HG03469 (cell line): ENCODE data around the gene UTP25.

Experiments
- ATAC-seq: cut with Tn5 transposase; IDR thresholded peaks from one replicate; pipeline ENCODE4 v1.9.1; 2021; ENCODE audit warnings: mild to moderate bottlenecking, moderate library complexity, moderate number of reproducible peaks; ENCODE audit not compliant: unreplicated experiment

Gene UTP25

DNA sequence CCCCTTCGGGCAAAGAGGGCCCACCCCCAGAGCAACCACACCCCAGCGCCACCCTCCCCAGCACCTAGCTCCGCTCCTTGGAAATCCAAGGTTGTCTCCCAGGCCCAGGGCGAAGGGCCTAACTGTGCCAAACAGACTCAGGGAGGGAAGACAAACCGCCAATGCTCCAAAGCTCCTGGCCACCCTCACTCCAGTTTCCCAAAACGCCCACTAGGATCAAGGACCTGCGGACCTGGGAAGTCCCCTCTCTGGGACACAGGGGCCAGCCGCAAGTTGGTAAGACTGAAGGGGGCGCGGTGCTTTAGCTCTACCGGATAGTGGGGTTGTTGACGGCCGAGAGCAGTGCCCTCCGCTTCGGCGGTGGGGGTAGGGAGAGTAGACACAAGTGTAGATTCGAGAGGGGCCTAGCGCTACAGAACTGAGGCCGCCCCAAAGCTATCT, 22.4 kb upstream of the UTP25 start:
- ATAC-seq, result no peak

DNA sequence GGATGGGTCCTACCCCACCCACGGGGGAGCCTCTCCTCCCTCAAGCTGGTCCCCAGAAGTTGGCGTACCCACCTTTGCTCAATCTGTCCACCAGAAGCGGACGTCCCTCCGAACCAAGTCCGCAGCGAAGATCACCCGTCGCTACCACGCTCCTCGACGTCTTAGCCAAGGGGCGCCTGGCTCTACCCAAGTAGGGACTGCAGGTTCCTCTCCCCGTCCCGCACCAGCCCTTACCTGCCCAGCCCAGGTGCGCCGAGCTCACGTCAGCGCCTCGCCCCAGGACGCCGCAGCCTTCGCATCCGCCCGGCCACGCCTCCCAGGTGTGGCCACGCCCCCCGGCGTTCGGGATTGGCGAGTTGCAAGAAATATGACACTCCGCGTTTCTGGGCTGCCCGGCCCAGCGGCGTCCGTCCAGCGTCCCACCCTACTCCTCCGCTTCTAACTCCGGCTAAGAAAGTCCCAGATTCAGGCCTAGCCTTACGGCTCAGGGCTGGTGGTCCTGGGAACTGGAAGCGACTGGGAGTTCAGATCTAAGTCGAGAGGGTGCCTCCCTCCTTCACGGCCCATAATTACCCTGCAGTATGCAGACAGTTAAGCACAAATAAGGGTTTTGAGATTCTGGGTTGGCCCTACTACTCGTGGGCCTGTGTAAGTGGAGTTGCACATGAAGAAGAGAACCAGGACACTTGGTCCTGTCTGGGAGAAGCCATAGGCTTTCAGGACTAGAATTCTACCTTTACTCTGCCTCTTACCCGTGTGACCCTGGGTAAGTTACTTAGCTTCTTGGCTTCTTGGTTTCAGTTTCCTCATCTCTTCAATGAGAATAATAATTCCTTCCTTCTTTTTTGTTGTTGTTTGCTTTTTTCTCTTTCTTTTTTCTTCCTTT, 21.7 kb upstream of the UTP25 start, which contains the start of gene IRF6:
TSS of gene IRF6 (minus strand) at position 268 of the 886 bp plus-strand sequence. CDS start 4,729 bp downstream, outside the sequence.
- ATAC-seq, result peak; percentile 59

DNA sequence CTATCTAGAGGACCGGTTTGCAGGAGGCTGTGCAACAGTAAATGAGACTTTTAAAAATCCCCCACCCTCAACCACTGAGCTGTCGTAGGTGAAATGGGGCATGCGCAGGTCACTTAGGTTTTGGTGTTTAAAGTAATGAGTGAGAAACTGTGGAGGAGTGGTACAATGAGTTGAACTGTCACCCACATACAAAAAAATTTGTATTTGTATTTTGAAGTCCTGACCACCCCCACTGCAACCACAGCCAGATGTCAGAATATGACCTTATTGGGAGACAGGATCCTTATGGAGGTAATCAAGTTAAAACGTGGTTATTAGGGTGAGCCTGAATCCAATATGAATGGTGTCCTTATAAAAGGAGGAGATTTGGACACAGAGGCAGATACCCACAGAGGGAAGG, 20.3 kb upstream of the UTP25 start:
- no peak for ATAC-seq

DNA sequence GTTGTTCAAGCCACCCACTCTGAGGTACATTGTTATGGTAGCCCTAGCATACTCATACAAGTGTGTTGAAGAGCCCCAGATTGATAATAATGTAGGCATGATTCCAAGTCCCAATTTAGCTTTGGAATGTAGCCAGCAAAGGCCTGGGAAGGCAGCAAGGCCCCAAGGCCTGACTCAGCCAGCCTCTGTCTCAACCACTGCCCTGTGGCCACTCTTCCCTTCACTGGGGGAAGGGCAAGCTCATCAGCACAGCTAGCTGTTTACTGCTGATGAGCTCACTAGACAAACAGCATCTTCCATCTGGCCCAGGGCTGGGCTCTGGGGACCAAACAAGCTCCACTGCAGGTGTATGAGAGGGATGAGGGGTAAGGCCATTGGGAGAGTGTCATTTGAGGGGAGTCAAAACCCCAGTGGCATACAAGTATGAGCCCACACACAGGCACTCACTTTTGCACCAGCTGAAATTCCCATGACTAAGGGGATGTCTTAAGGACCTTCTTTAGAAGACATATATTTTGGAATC, 19.7 kb upstream of the UTP25 start:
- ATAC-seq, result no peak

DNA sequence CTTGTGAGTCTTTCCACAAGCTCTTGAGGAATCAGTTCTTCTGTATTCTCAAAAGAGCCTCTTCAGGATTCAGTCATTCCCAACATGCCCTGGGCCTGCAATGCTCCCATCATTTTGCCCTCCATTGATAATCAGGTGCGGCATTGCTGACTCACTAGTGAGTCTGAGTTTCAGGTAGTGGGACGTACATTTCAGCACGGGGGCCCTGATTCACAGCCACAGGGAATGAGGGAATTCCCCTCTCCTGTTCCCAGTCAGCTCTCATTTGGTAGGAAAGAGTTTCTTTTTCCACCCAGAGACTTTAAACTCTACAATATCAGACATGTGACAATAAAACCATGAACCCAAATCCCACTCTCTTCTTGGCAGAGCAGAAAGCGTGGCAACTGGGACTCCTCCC, 18.2 kb upstream of the UTP25 start:
- ATAC-seq, result no peak

DNA sequence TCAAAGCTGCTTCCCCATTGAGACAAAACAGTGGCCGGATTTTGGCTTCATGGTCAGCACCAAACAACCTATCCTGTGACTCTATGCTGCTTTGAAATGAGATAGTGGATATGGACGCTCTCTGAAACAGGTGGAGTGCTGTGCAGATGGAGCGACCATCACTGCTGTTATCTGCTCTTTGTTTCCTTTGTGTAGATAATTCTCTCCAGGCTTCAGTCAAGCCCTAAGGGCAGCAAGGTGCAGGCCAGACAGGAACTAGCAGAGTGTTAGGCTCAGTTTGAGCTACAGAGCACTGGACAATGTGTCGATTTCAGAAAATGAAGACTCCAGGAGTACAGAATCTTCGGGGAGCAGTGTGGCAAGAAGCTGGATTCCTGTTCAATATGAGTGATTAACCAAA, 17.0 kb upstream of the UTP25 start:
- ATAC-seq, result no peak

DNA sequence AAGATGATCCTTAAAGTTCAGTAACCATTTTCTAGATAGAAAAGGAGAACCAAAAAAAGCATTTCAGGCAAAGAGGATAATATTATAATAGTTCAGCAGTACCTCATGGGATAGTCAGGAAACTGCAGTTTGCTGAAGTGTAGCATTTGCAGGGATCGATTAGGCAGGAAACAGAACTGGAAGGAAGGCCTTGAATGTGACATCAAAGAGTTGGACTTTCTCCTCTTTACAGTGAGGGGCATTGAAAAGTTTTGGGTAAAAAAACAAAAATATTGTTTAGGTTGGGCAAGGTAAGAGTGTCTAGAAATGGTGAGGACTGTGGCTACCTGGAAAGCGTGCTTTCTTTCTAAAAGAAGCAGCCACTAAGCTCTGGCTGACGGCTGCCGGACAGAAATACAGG, 13.9 kb upstream of the UTP25 start:
- ATAC-seq, result no peak

DNA sequence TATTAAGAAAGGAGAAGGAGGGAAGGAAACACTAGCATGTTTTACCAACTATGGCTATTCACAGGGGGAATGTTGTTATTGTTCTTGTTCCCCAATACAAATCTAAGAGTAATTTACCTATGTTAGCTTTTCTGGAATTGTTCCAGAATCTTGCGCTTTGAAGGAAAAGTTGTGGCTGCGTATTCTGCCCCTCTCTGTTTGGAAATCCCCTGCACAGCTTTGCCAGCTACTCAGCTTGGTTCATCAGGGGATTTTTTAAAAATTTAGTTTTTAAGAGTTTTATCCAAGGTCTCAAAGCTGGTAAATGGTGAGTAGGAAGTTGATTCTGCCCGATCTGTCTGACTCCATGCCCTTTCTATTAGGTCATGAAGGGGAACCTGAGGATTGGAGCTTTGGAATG, 12.3 kb upstream of the UTP25 start:
- ATAC-seq, result no peak

DNA sequence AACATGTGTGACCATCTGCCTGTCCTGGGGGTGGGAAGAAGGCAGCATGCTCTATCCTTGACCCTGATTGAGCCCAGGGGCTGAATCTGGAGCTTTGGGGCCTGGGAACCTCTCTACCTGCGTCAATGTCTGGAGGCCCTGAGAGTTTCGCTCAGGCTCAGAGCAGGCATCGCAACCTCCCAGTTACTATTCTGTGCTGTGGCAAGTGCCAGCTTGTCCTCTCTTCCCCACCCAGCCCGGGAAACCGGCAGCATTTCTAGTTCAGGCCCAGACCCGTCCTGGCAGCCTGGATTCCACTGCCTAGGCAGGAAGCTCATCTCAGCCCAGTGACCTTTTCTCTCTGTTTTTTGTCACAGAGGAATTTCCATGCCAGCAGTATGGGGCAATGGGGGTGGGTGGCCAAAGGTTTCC, 11.8 kb upstream of the UTP25 start:
- no peak for ATAC-seq

DNA sequence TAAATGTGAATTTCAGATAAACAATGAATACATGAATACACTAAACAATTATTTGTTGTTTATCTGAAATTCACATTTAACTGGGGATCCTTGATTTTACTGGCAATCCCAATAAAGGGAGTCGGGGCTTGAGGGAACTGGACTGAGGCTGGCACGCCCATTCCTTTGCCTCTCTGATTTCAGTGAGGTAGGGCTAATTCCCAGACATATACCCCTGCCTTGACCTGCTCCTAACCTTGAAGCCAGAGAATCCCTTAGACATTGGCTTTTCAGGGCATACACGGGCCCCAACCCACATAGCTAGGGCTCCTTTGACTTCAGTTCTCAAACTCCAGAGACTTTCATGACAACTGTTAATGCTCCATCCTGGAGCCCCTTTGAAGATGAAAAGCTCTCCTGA, 10.8 kb upstream of the UTP25 start:
- no peak for ATAC-seq

DNA sequence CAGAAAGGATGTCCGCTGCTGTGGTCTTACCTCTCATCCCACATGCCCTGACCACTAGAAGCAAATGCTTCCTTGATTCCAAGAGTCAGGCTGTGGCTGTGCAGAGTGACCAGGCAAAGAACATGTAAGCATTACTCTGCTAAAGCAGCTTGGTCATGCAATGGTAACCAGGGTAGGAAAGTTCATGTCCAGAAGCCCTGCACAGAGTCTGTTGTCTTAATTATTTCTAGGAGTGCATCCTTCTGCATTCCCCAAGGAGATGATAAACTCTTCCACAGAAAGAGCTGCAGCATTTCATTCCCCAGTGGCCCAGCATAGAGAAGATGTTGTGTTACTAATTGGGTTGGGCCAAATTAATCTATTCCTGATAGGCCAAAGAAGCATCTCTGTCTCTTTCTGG, 10.1 kb upstream of the UTP25 start:
- ATAC-seq, result no peak

DNA sequence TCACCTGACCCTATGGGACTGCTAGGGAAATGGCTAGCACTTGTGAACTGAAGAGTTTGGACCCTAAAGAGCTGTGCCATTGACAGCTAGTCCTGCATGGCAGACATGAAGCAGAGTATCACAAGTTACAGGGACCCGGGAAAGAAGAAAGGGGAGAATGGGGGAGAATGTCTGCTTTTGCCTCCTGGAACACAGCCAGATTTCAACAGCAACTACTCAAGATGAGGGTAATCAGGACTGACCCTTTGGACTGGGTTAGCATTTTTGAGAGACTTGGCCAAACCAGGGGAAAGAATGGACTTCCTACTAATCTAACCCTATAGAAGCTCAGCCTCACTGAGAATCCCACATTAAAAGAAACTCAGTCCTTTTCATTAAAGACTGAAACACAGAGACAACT, 8.7 kb upstream of the UTP25 start:
- ATAC-seq, result no peak

DNA sequence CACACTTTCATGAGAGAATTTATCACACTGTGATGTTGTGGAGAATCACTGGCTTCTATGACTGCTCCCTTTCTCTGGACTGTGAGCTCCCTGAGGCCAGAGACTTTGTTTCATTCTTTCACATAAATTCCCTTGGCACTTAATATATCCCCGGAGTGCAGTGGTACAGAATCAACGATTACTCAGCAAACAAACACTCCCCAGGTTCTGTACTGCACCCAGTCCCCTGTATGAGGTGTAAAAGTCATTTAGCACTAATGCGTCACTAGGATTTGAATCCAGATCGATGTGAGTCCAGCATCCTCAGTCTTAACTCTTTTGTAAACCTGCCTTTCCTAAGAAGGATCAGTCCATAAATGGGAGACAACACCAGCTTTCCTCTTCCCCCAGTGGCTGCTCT, 6.8 kb upstream of the UTP25 start:
- ATAC-seq, result no peak

DNA sequence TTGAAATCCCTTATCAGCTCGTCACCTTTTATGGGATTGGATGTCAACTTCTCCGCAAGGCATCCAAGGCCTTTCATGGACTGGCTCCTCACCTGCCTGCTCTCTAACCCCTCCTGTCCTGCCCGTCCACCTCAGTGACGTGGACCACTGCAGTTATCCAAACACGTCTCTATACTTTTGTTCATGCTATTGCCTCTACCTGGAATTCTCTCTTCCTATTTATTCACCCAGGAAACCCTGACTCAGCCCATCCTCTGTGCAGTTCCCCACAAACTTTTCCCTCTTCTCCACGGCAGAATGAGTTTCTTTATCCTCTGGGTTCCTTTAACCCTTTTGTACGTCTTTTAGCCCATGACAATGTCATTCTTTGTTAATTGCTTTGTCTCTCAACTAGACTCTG, 5.1 kb upstream of the UTP25 start:
- ATAC-seq, result no peak

DNA sequence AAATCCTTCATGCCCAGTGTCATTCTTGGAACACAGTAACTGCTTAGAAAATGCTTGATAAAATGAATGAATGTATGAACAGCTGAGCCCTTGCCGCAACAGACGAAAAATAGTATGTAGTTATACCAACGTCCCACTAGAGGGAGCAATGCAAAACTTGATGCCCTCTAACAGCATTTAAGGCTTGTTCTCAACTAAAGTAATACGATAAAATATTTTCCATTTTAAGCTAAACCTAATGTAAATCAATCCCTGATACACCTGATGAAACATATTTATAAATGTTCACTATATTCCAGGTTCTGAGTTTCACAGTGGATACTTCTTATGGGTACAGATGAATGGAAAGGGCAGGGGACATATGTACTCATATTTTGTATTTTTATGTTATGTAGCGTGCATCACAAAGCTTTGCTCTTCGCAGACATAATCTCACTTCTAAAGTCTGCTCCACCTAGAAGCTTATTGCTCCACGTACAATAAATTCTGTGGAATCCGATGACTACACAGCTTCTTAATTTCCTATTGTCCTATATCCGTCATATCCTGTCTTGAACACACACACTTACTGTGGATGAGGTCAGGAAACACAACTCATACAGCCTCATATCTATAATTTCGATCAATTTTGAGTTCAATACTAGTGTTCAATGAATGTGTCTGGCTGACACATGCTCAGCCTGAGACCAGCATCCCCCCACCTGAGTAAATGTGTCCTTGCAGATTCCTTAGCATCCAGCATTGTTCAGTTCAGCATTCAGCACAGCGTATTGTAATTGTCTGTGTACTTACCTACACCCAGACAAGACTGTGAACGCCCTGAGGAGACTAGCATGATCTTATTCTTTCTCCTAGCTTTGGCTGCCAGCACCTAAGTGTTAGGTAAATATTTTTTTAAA, 4.4 kb upstream of the UTP25 start:
- ATAC-seq, result no peak

DNA sequence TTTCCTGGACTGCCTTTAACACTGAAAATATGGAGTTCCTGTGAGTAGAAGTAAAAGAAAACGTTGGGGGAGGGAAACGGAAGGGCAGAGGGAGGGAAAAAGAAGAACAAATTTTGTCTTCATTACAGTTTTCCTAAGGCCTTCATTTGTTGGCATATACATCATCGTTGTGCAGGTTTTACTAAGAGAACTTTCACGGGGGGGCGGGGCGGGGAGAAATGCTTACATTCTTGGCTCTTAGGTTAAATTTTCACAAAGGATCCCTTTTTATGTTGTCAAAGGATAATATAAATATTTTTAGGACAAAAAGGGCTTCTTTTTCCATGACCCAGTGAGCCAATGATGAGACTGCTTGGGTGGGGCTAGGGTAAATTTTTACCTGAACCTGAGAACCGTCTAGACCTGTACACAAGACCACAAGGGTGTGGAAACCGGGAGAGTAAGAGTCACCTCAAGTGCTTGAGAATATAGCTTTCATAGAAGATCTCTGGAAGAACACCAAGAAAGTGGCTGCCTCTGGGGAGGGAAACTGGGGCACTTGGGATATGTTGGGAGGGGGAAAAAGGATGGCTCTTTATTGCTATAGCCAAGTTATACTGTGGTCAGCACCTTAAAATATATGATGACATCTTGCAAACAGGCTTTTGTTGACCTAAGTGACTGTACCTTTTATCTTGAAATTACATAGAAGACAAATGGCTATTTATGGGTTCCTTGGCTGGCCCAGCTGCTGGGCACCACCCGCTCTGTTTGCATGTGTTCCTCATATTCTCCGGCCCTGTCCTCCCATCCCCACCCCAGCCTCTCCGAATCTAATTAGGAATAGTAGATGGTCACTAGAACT, 2.0 kb upstream of the UTP25 start:
- ATAC-seq, result no peak

DNA sequence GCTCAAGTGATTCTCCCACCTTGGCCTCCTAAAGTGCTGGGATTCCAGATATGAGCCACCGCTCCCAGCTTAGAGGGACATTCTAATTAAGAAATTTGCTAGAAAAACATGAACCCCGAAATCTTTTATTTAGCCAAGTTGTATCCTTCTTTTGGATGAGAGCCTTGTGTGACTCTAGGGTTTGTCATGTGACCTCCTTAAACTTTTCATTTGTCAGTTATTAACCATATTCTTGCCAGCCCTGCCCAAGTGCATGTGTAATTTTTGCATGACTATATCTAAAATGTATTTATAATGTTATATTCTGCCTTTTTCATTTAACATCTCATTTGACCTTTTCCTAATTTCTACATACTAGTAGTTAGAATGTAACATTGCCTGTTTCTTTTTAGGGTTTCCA, 1.9 kb downstream of the UTP25 start:
- no peak for ATAC-seq

DNA sequence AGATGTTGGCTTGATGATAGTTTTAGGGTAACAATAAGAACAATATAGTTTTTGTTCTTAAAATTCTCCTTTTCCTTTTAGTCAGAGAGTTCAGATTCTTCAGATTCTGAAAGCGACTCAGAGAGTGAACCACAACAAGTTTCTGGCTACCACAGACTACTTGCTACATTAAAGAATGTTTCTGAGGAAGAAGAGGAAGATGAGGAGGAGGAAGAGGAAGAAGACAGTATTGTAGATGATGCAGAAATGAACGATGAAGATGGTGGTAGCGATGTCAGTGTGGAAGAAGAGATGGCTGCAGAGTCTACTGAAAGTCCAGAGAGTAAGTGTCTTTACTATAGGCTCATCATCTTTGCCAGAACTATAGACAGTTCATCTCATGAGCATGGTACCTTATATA, 3.0 kb downstream of the UTP25 start:
- no peak for ATAC-seq

DNA sequence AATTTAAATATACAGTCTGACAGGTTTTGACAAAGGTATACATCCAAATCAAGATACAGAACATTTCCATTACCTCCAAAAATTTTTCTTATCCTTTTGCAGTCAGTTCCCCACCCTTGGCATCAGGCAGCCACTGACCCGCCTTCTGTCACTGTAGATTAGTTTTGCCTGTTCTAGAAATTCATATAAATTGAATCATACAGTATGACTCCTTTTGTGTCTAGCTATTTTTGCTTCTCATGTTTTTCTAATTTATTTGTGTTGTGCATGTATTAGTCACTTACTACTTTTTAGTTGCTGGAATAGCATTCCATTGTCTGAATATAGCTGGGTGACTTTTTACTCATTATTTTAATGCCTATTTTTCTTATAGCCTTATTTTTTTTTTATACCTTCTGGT, 3.8 kb downstream of the UTP25 start:
- no peak for ATAC-seq

DNA sequence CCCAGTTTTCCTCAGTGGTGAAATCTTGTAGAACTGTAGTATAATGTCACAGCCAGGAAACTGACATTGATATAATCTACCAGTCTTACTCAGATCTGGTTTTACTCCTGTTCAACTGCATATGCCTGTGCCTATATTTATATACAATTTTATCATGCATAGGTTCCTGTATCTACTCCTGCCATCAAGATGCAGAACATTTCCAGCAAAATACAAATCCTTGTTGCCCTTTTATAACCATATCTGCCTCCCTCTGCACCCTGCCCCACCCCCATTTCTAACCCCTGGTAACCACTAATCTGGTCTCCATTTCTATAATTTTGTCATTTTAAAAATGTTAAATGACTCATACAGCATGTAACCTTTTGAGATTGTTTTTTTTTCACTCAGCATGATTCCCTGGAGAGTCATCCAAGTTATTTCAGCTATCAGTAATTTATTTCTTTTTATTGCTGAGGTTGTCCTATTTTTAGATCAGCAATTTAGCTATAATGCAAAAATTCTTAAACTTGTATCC, 8.1 kb downstream of the UTP25 start:
- no peak for ATAC-seq
